ENCODE measurements around the gene FARSA. TPM values are rescaled to one million over a fixed set of nuclear protein-coding genes. Genes with fewer than 3 reads are reported as not detected.
A peak's percentile ranks its signal among the peaks of the same experiment; 100 is the strongest.

The FARSA gene
- total and polyA plus RNA-seq, 10 of the 15 experiments (the other 5 are each of a cell fraction or from before 2014, with no cell fraction given): 20.3 to 212 (median 76.4) TPM

DNA sequence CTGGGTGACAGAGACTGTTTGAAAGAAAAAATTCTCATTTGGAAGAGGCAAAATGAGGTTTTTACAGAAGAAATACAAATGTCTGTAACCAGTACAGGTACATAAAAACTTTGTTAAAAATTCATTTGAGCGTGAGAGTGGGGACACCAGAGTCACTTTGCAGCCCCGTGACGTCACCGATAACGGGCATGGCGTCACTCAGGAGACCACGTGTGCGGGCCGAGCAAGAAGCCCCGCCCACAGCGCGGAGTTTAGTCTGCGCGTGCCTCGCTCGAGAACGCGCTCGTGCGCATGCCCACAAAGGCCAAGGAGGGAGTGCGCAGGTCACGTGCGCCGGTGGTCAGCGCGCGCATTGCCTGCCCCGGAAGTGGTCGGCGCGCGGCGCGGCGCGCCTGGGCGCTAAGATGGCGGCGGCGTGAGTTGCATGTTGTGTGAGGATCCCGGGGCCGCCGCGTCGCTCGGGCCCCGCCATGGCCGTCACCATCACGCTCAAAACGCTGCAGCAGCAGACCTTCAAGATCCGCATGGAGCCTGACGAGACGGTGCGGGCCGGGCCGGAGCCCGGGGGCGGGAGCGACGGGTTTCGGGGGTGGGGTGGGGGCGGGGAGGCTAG lies 12.1 kb upstream of the FARSA start, which contains the start of gene RAD23A (continued):
- TF ChIP-seq SPI1 (IDR thresholded peaks at IDR 0.05; ENCODE audit: borderline replicate concordance, insufficient read depth, low read depth, low read length) (no peak), YY1 (IDR thresholded peaks at IDR 0.05; ENCODE audit: low read depth, low read length) (peak; percentile 99), ZNF274 (IDR thresholded peaks at IDR 0.05; ENCODE audit: insufficient read depth, insufficient read length) (no peak), NRF1 (conservative IDR thresholded peaks at IDR 0.05; ENCODE audit: low read depth, low read length) (peak; percentile 94), CEBPB (IDR thresholded peaks at IDR 0.05; ENCODE audit: borderline replicate concordance in 1 of 2, low read depth in 2 of 2, low read length in 2 of 2) (no peak), ESRRA (IDR thresholded peaks at IDR 0.05; ENCODE audit: low read length) (no peak), BRCA1 (IDR thresholded peaks at IDR 0.05; ENCODE audit: low read depth, low read length) (peak; percentile 44; the same call in 1 of the 2 replicates), SREBF1 (IDR thresholded peaks at IDR 0.05; ENCODE audit: low read length) (no peak), RAD51 (IDR thresholded peaks at IDR 0.05) (peak; percentile 96), BMI1 (IDR thresholded peaks at IDR 0.05; ENCODE audit: borderline replicate concordance) (peak; percentile 9; the same call in 1 of the 2 replicates), CREM (IDR thresholded peaks at IDR 0.05; ENCODE audit: low read depth) (peak; percentile 99), ASH2L (IDR thresholded peaks at IDR 0.05; ENCODE audit: borderline replicate concordance, low read depth) (no peak), MTA3 (IDR thresholded peaks at IDR 0.05; ENCODE audit: borderline replicate concordance, low read length) (no peak; the same call in 1 of the 2 replicates), EGR1 (IDR thresholded peaks at IDR 0.05; ENCODE audit: borderline replicate concordance in 1 of 2, low read depth in 2 of 2, low read length in 2 of 2) (peak in 1 of 2 experiments; percentile 58; a peak in 2 of 3 replicates), ATF7 (IDR thresholded peaks at IDR 0.05; ENCODE audit: low read depth) (peak; percentile 98), HDAC6 (IDR thresholded peaks at IDR 0.05; ENCODE audit: unreplicated experiment) (peak; percentile 58), CBFB (IDR thresholded peaks at IDR 0.05; ENCODE audit: low read depth) (no peak; the same call in 1 of the 2 replicates), SUZ12 (IDR thresholded peaks at IDR 0.05; ENCODE audit: unreplicated experiment) (no peak), TARDBP (IDR thresholded peaks at IDR 0.05; ENCODE audit: borderline replicate concordance) (0 out of 2 replicates have a peak, but pooled peaks have one; percentile 29), NR2C2 (IDR thresholded peaks at IDR 0.05; ENCODE audit: borderline replicate concordance, control insufficient read depth, insufficient read length, low read depth) (no peak), NFIC (IDR thresholded peaks at IDR 0.05; ENCODE audit: low read depth, low read length) (0 out of 2 replicates have a peak, but pooled peaks have one; percentile 2), WRNIP1 (IDR thresholded peaks at IDR 0.05; ENCODE audit: borderline replicate concordance, low read depth, low read length) (no peak)
- TF ChIP-seq, protein P1, sequence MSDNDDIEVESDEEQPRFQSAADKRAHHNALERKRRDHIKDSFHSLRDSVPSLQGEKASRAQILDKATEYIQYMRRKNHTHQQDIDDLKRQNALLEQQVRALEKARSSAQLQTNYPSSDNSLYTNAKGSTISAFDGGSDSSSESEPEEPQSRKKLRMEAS (IDR thresholded peaks at IDR 0.05; ENCODE audit: low read depth, low read length): peak; percentile 98
- TF ChIP-seq, protein P2, sequence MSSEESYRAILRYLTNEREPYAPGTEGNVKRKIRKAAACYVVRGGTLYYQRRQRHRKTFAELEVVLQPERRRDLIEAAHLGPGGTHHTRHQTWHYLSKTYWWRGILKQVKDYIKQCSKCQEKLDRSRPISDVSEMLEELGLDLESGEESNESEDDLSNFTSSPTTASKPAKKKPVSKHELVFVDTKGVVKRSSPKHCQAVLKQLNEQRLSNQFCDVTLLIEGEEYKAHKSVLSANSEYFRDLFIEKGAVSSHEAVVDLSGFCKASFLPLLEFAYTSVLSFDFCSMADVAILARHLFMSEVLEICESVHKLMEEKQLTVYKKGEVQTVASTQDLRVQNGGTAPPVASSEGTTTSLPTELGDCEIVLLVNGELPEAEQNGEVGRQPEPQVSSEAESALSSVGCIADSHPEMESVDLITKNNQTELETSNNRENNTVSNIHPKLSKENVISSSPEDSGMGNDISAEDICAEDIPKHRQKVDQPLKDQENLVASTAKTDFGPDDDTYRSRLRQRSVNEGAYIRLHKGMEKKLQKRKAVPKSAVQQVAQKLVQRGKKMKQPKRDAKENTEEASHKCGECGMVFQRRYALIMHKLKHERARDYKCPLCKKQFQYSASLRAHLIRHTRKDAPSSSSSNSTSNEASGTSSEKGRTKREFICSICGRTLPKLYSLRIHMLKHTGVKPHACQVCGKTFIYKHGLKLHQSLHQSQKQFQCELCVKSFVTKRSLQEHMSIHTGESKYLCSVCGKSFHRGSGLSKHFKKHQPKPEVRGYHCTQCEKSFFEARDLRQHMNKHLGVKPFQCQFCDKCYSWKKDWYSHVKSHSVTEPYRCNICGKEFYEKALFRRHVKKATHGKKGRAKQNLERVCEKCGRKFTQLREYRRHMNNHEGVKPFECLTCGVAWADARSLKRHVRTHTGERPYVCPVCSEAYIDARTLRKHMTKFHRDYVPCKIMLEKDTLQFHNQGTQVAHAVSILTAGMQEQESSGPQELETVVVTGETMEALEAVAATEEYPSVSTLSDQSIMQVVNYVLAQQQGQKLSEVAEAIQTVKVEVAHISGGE (CRISPR knock-in tag; IDR thresholded peaks at IDR 0.05): peak; percentile 55
- TF ChIP-seq, protein P3, sequence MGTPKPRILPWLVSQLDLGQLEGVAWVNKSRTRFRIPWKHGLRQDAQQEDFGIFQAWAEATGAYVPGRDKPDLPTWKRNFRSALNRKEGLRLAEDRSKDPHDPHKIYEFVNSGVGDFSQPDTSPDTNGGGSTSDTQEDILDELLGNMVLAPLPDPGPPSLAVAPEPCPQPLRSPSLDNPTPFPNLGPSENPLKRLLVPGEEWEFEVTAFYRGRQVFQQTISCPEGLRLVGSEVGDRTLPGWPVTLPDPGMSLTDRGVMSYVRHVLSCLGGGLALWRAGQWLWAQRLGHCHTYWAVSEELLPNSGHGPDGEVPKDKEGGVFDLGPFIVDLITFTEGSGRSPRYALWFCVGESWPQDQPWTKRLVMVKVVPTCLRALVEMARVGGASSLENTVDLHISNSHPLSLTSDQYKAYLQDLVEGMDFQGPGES (IDR thresholded peaks at IDR 0.05): no peak

Measured in GM12878 (cell line).